Immature natural killer cell (primary cell): Measurements from ENCODE around the gene GLYATL2. TPM values are rescaled to one million over a fixed set of nuclear protein-coding genes. Genes with fewer than 3 reads are reported as not detected.

ENCODE experiments used
- DNase-seq, 3 donors: peaks; one replicate each; pipeline ENCODE4 v3.0.0; 2022; ENCODE audit warnings: mixed read lengths in 1 of 3
- H3K27ac Mint-ChIP-seq, 6 donors: one replicate each; pipeline ENCODE4 v1.8.0; 2020; ENCODE audit warnings: mixed read lengths in 6 of 6, mild to moderate bottlenecking in 5 of 6, inconsistent platforms in 4 of 6, moderate library complexity in 3 of 6
- H3K27me3 Mint-ChIP-seq, 3 donors: one replicate each; pipeline ENCODE4 v1.8.0; 2020 to 2021; ENCODE audit warnings: low read depth in 3 of 3, mild to moderate bottlenecking in 3 of 3, mixed read lengths in 3 of 3, moderate library complexity in 3 of 3, inconsistent platforms in 1 of 3
- H3K36me3 Mint-ChIP-seq, 3 donors: one replicate each; pipeline ENCODE4 v1.8.0; 2020; ENCODE audit warnings: mixed read lengths in 3 of 3, inconsistent platforms in 2 of 3, mild to moderate bottlenecking in 2 of 3
- H3K4me1 Mint-ChIP-seq, 2 donors: one replicate each; pipeline ENCODE4 v1.8.0; 2020; ENCODE audit warnings: inconsistent platforms in 2 of 2, mild to moderate bottlenecking in 2 of 2, mixed read lengths in 2 of 2, moderate library complexity in 1 of 2
- H3K4me3 Mint-ChIP-seq, 5 donors: one replicate each; pipeline ENCODE4 v1.8.0; 2020; ENCODE audit warnings: mild to moderate bottlenecking in 5 of 5, mixed read lengths in 5 of 5, inconsistent platforms in 3 of 5, moderate library complexity in 3 of 5
- H3K9me3 Mint-ChIP-seq, 6 donors: one replicate each; pipeline ENCODE4 v1.8.0; 2020; ENCODE audit warnings: mild to moderate bottlenecking in 6 of 6, mixed read lengths in 6 of 6, inconsistent platforms in 4 of 6, moderate library complexity in 3 of 6
- polyA plus RNA-seq, 3 donors: library from polyadenylated mRNA; unstranded; fragments of 300-500 nt; fragmentation: Illumina TruSeq; gene quantifications; one replicate each; pipeline ENCODE4 v1.2.3, GENCODE V29; 2021

Gene GLYATL2, protein sequence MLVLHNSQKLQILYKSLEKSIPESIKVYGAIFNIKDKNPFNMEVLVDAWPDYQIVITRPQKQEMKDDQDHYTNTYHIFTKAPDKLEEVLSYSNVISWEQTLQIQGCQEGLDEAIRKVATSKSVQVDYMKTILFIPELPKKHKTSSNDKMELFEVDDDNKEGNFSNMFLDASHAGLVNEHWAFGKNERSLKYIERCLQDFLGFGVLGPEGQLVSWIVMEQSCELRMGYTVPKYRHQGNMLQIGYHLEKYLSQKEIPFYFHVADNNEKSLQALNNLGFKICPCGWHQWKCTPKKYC
- polyA plus RNA-seq, result not detected

DNA sequence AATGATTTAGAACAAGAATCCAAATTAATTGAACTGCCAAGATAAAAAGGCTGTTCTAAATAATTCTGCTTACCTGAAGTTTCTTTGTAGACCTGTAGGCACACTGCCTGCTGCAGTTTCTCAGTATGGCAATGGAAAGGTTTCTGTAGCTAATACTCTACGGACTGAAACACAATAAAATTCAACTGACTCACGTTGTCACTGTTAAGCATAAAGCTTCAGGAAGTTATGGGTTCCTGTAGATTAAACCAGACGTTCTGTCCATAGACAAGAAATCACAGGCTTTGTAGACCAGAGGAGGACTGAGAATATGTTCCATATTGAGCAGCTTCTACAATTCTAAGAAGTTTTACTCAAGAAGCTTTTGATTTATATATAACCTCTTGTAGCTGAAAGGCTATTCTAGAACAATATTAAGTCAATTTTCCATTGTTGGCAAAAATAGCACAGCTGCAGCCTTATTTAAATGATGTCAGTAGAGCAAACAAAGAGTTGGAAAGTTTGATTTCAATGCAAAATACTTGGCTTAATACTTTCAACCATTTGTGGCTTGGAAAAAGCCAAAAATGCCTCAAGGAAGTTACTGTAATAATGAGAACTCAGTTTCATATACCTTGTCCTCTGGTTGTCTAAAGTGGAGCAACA is at the start of gene GLYATL2:
GLYATL2 (minus strand) TSS at position 344 of the 645 bp plus-strand sequence. CDS start 5,092 bp downstream, outside the sequence.
- Mint-ChIP-seq H3K36me3 (no peaks in the 10 kb centered on the region), H3K27ac (no peak within 1 kb of the TSS), H3K4me3 (no peak within 1 kb of the TSS), H3K27me3 (peaks cover 0 to 3% (median 3%) of the 10 kb centered on the region in 3 donors), H3K9me3 (peaks cover 0 to 4% (median 0%) of the 10 kb centered on the region in 6 donors), H3K4me1 (no peaks in the 10 kb centered on the region)
- DNase-seq, result no peak

DNA sequence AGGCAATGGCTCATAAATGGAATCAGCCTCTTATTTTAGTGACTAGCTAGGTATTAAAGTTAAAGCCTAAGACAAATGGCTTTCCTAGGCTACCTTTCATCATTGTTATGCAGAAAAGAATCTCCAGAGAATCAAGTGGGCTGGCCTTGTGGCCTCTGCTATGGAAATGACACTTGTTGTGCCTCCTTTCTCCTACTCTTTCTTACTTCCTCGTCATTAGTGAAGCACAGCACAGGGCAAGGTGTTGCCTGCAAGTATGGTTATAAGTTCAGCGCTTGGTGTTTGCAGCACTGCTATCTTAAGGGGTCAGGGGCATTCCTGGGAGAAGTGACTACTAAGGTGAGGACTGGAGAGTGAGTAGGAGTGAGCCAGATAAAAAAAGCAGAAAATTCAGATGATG is 49.4 kb upstream of the GLYATL2 start:
- Mint-ChIP-seq H3K36me3 (no peaks in the 10 kb centered on the region), H3K27me3 (peaks cover 0 to 2% (median 0%) of the 10 kb centered on the region in 3 donors), H3K9me3 (peaks cover 0 to 9% (median 0%) of the 10 kb centered on the region in 6 donors), H3K4me1 (no peaks in the 10 kb centered on the region), H3K4me3 (no peak overlapping the region), H3K27ac (no peak overlapping the region)
- no peak for DNase-seq

DNA sequence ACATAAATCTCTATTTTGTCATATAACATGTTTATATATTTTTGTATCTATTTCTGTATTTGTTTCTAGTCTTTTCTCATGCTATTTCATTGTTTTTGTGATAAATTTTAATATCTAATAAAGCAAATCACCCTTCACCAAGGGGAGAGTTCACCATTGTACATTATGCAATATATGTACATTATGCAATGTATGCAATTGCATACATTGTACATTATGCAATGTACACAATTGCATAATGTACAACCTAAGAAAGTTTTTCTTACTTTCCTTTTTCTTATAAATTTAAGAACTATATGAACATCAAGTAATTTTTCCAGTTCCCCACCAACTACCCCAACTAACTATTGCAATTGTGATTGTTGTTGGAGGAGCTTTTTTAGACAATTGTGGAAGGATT is 44.1 kb upstream of the GLYATL2 start:
- Mint-ChIP-seq H3K4me3 (no peak overlapping the region), H3K36me3 (no peaks in the 10 kb centered on the region), H3K27ac (no peak overlapping the region), H3K27me3 (peaks cover 0 to 2% (median 0%) of the 10 kb centered on the region in 3 donors), H3K9me3 (peaks cover 0 to 5% (median 0%) of the 10 kb centered on the region in 6 donors), H3K4me1 (no peaks in the 10 kb centered on the region)
- no peak for DNase-seq

DNA sequence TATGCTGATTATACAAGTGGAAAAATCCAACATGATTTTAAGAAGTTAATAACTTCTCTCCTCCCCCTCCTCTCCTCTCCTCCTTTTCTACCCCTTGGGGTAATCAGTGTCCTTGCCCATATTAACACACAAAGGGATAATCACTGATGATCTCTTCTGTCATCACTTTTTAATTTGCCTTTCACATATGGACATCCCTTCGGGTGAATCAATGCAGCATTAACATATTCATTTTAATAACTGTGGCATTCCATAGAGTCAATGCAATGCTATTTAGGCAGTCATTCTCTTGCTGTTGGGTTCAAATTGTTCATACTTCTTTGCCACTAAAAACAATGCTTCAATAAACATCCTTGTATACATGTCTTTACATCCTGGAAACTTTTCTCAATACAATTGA is 42.9 kb upstream of the GLYATL2 start:
- no peak overlapping the region for H3K27ac Mint-ChIP-seq
- no peaks in the 10 kb centered on the region for H3K4me1 Mint-ChIP-seq
- peaks cover 0 to 5% (median 0%) of the 10 kb centered on the region in 6 donors for H3K9me3 Mint-ChIP-seq
- H3K4me3 Mint-ChIP-seq, result no peak overlapping the region
- no peaks in the 10 kb centered on the region for H3K36me3 Mint-ChIP-seq
- H3K27me3 Mint-ChIP-seq, result peaks cover 0 to 2% (median 0%) of the 10 kb centered on the region in 3 donors
- no peak for DNase-seq

DNA sequence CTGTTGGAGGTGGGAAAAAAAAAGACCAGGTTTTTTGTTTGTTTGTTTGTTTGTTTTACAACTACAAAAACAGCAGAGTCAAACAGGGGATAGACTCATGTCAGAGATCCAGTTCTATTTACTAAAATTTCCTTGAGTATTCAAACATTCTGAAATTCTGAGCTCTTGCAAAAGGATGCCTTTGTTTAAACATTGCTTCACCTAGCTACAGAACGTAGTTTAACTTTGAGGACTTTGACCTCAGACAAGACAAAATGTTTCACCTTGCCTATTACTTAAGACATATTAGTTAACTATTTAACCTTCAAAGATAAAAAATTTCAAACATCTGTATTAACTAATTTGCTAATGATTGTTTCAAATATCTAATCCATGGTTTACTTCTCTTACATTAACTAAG is 36.1 kb upstream of the GLYATL2 start:
- no peak for DNase-seq
- no peaks in the 10 kb centered on the region for H3K4me1 Mint-ChIP-seq
- H3K36me3 Mint-ChIP-seq, result no peaks in the 10 kb centered on the region
- H3K4me3 Mint-ChIP-seq, result no peak overlapping the region
- H3K27ac Mint-ChIP-seq, result no peak overlapping the region
- peaks cover 0 to 2% (median 0%) of the 10 kb centered on the region in 3 donors for H3K27me3 Mint-ChIP-seq
- H3K9me3 Mint-ChIP-seq, result peaks cover 0 to 6% (median 0%) of the 10 kb centered on the region in 6 donors

DNA sequence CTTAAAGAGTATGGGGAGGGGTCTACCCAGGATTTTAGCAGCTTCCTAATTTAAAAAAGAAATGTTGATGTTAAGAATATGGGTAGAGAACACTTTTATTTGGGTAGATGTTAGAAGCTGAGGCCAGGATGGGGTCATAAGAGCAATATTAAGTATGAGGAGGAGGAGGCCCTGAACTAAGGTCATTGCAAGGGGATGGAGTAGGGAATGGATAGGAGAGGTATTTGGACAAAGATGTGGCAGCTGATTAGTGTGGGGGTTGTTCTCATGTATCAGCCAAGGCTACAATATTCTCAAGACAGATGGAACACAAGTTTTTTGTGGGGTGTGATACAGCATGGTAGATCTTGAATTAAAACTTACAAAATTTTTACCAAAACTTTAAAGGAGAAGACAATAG is 35.7 kb upstream of the GLYATL2 start:
- Mint-ChIP-seq H3K9me3 (peaks cover 0 to 6% (median 0%) of the 10 kb centered on the region in 6 donors), H3K4me1 (no peaks in the 10 kb centered on the region), H3K27me3 (peaks cover 0 to 2% (median 2%) of the 10 kb centered on the region in 3 donors), H3K4me3 (no peak overlapping the region), H3K36me3 (no peaks in the 10 kb centered on the region), H3K27ac (no peak overlapping the region)
- DNase-seq, result no peak

DNA sequence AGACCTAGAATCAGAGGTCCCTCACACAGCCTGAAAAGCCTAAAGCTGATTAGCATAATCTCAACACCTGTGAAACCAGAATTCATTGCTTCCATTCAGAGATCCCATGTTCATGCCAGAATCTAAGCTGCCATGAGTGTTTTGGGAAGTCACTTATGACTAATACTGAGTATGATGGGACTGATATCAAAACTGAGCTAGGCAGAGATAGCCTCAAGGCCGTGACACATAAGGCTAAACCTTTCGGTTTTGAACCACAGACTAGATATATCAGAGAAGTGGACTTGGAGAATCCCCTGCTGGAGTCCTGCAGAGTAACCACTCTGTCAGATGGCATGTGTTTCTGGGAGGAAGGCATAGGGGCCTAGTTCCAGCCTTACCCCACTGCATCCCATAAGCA is 23.1 kb upstream of the GLYATL2 start:
- Mint-ChIP-seq H3K9me3 (peaks cover under 1 to 6% (median 4%) of the 10 kb centered on the region in 6 donors), H3K4me1 (no peaks in the 10 kb centered on the region), H3K27ac (no peak overlapping the region), H3K27me3 (peaks cover 0 to 2% (median 0%) of the 10 kb centered on the region in 3 donors), H3K4me3 (no peak overlapping the region), H3K36me3 (no peaks in the 10 kb centered on the region)
- no peak for DNase-seq

DNA sequence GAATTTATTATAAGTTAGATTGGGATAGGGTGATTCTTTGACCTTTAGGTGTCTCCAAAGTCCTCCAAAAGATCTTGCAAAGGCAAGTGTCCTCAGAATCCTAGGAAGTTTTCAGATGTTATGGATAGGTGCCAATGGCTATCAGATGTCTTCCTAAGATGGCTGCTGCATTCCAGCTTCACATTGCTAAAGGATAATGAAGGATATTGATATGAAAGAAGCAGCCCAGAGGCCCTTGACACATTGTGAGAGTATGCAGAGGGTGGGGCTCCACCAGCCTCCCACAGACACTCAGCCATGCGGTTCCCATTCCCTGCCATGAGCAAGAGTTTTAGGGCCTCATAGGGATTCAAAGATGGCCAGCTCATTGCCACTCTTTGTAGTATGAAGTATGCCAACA is 22.3 kb upstream of the GLYATL2 start:
- H3K4me1 Mint-ChIP-seq, result no peaks in the 10 kb centered on the region
- no peaks in the 10 kb centered on the region for H3K36me3 Mint-ChIP-seq
- H3K27ac Mint-ChIP-seq, result no peak overlapping the region
- DNase-seq, result no peak
- H3K9me3 Mint-ChIP-seq, result peaks cover 3 to 13% (median 8%) of the 10 kb centered on the region in 6 donors
- H3K4me3 Mint-ChIP-seq, result no peak overlapping the region
- peaks cover 0 to 2% (median 0%) of the 10 kb centered on the region in 3 donors for H3K27me3 Mint-ChIP-seq

DNA sequence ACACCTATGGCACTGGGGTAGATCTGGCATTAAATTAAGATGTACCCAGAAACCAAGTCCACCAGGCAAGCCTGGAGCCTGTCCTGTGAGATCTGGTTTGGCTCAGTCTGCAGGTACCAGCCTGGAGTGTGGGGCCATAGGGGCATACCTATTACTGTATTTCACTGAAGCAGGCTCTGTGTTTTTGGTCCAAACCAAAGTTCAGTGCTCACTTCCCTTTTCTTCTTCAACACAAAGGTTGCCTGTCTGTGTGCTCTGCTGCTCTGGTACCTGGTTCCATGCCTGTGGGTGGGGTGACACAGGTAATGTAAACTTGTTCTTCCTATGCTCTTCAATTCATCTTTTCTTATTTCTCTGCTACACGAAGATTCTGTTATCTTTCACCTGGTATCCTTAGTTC is 19.8 kb upstream of the GLYATL2 start:
- Mint-ChIP-seq H3K9me3 (peaks cover 3 to 15% (median 9%) of the 10 kb centered on the region in 6 donors), H3K4me3 (no peak overlapping the region), H3K27me3 (peaks cover 0 to 5% (median 0%) of the 10 kb centered on the region in 3 donors), H3K27ac (no peak overlapping the region), H3K36me3 (no peaks in the 10 kb centered on the region), H3K4me1 (no peaks in the 10 kb centered on the region)
- no peak for DNase-seq

DNA sequence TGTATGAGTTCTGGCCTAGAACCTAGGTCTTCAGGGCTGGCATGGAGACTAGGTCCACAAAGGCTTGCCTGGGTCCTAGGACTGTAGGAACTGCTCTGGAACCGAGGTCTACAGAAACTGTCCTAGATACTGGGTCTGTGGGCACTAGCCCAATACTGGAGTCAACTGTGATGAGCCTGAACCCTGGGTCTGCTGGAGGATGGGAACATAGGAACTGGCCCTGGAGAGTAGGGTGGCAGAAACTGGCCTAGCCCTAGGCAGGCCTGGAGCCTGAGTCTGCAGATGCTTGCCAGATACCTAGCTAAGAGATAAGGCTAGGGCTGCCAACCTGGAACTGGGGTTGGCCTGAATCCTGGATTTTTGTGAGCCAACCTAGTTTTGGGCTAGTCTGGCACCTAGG is 19.2 kb upstream of the GLYATL2 start:
- H3K36me3 Mint-ChIP-seq, result no peaks in the 10 kb centered on the region
- H3K27ac Mint-ChIP-seq, result no peak overlapping the region
- no peak overlapping the region for H3K4me3 Mint-ChIP-seq
- H3K9me3 Mint-ChIP-seq, result peaks cover 3 to 15% (median 8%) of the 10 kb centered on the region in 6 donors
- no peaks in the 10 kb centered on the region for H3K4me1 Mint-ChIP-seq
- DNase-seq, result no peak
- peaks cover 0 to 5% (median 3%) of the 10 kb centered on the region in 3 donors for H3K27me3 Mint-ChIP-seq

DNA sequence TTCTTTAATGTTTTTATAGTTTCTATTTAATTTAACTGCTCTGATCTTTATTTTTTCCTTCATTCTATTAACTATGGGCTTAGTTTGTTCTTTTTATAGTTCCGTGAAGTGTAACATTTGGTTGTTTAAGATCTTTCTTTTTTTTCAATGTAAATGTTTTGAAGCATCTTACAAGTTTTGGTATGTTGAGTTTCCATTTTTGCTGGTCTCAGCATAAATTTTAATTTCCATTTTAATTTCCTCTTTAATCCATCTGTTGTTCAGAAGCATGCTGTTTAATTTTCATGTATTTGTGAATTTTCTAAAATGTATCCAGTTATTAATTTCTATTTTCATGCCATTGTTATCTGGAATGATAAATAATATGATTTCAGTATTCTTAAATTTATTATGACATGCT is 17.0 kb upstream of the GLYATL2 start:
- H3K27me3 Mint-ChIP-seq, result peaks cover 0 to 5% (median 3%) of the 10 kb centered on the region in 3 donors

DNA sequence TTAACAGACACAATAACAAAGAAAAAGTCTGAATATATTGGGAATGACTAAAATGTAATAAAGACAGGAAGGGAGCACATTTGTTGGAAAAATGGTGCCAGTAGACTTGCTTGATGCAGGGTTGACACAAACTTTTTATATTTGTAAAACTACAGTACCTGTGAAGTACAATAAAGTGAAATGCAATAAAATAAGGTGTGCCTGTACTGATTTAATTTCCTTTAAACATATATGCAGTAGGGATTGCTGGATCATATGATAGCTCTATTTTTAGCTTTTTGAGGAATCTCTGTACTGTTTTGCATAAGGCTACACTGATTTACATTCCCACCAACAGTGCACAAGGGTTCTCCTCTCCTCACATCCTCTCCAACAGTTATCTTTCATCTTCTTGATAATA is 12.3 kb upstream of the GLYATL2 start:
- Mint-ChIP-seq H3K9me3 (peaks cover 0 to 2% (median under 1%) of the 10 kb centered on the region in 6 donors), H3K4me3 (no peak overlapping the region), H3K27ac (no peak overlapping the region), H3K4me1 (no peaks in the 10 kb centered on the region), H3K27me3 (peaks cover 0 to 3% (median 3%) of the 10 kb centered on the region in 3 donors), H3K36me3 (no peaks in the 10 kb centered on the region)
- DNase-seq, result no peak

More for the DNA sequence above, 17.0 kb upstream of the GLYATL2 start:
- H3K36me3 Mint-ChIP-seq, result no peaks in the 10 kb centered on the region
- peaks cover 3 to 15% (median 9%) of the 10 kb centered on the region in 6 donors for H3K9me3 Mint-ChIP-seq
- no peaks in the 10 kb centered on the region for H3K4me1 Mint-ChIP-seq
- DNase-seq, result no peak
- no peak overlapping the region for H3K27ac Mint-ChIP-seq
- H3K4me3 Mint-ChIP-seq, result no peak overlapping the region

DNA sequence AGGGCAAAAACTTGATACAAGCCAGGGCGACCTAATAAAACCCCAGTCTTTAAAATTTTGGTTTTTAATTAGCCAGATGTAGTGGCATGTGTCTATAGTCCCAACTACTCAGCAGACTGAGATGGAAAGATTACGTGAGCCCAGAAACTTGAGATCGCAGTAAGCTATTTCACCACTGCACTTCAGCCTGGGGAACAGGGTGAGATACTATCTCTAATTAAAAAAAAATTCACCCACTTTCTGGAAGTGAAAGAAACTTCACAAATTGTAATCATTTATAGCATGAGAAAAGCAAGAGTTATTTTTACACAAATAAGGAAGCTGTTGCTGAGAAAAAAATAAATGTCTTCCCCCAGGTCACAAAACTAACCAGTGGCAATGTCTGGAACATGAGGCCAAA is 882 bp upstream of the GLYATL2 start:
- Mint-ChIP-seq H3K4me3 (no peak overlapping the region), H3K27ac (no peak overlapping the region), H3K9me3 (peaks cover 0 to 4% (median 0%) of the 10 kb centered on the region in 6 donors), H3K27me3 (peaks cover 0 to 3% (median 2%) of the 10 kb centered on the region in 3 donors), H3K36me3 (no peaks in the 10 kb centered on the region), H3K4me1 (no peaks in the 10 kb centered on the region)
- DNase-seq, result no peak

DNA sequence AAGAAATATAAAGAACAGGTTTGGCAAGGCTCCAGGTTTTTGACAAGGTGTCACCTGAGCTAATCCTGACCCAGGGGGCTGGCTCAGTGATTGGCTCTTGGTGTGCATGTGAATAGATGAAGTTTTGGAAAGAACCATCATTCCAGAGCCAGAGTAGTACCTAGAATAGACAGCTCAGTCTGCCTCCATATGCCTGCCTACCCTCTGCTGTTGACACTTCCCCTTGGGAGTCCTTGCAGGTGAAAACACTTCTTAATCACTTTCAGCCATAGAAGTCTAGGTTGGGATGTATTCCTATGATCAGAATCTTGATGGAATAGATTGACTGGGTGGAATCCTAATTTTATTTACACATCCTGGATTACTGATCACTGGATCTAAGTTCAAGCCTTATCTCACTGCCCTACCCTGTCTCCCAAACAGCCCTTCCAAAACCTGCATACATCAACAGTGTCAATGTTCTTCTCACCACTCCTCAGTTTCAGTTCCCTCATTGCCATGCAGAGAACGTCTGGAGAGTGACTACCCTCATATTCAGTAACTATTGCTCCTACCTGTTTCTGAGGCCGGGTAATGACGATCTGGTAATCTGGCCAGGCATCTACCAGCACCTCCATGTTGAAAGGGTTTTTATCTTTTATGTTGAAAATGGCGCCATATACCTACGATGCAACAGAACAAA is 6.7 kb downstream of the GLYATL2 start:
- Mint-ChIP-seq H3K27me3 (peaks cover 3% of the 10 kb centered on the region in 3 donors), H3K4me1 (no peaks in the 10 kb centered on the region), H3K27ac (no peak overlapping the region), H3K9me3 (peaks cover 0 to 5% (median 0%) of the 10 kb centered on the region in 6 donors), H3K4me3 (no peak overlapping the region), H3K36me3 (no peaks in the 10 kb centered on the region)
- no peak for DNase-seq
